ENCODE measurements around the gene TBX2.
A peak's percentile ranks its signal among the peaks of the same experiment; 100 is the strongest.

Gene TBX2

GRCh38 chr17:61406537-61406845 is 6.8 kb downstream of the TBX2 start:
- DNase-seq (ENCODE audit: insufficient read length, low spot score) (no peak), FAIRE-seq (no peak)
- TF ChIP-seq POLR2A (IDR thresholded peaks at IDR 0.05; ENCODE audit: low read depth, low read length) = no peak

- DNase-seq (ENCODE audit: insufficient read length, low spot score) (no peak), FAIRE-seq (no peak)
- no peak for TF ChIP-seq POLR2A (IDR thresholded peaks at IDR 0.05; ENCODE audit: low read depth, low read length)
Measured at GRCh38 chr17:61406971-61407911, 7.6 kb downstream of the TBX2 start.

GRCh38 chr17:61408151-61409041 is 8.8 kb downstream of the TBX2 start:
- no peak for DNase-seq (ENCODE audit: insufficient read length, low spot score)
- no peak for TF ChIP-seq POLR2A (IDR thresholded peaks at IDR 0.05; ENCODE audit: low read depth, low read length)
- FAIRE-seq = no peak

GRCh38 chr17:61409301-61410112 is 9.9 kb downstream of the TBX2 start:
- no peak for FAIRE-seq
- TF ChIP-seq POLR2A (IDR thresholded peaks at IDR 0.05; ENCODE audit: low read depth, low read length) = no peak
- peak; percentile 34 for DNase-seq (ENCODE audit: insufficient read length, low spot score)

- no peak for TF ChIP-seq POLR2A (IDR thresholded peaks at IDR 0.05; ENCODE audit: low read depth, low read length)
- DNase-seq (ENCODE audit: insufficient read length, low spot score) = peak; percentile 30
- FAIRE-seq = no peak
Measured at GRCh38 chr17:61410141-61411010, 10.7 kb downstream of the TBX2 start.

- FAIRE-seq (no peak), DNase-seq (ENCODE audit: insufficient read length, low spot score) (no peak)
- TF ChIP-seq POLR2A (IDR thresholded peaks at IDR 0.05; ENCODE audit: low read depth, low read length) = no peak
Measured at GRCh38 chr17:61411011-61411260, 11.3 kb downstream of the TBX2 start.

- FAIRE-seq (no peak), DNase-seq (ENCODE audit: insufficient read length, low spot score) (peak; percentile 84)
- TF ChIP-seq POLR2A (IDR thresholded peaks at IDR 0.05; ENCODE audit: low read depth, low read length) = peak; percentile 49; the same call in 1 of the 2 replicates
Measured at GRCh38 chr17:61411261-61412142, 11.9 kb downstream of the TBX2 start.

- no peak for FAIRE-seq
- peak; percentile 97 for DNase-seq (ENCODE audit: insufficient read length, low spot score)
- TF ChIP-seq POLR2A (IDR thresholded peaks at IDR 0.05; ENCODE audit: low read depth, low read length) = peak; percentile 20; the same call in 1 of the 2 replicates
Measured at GRCh38 chr17:61412143-61412859, 12.7 kb downstream of the TBX2 start.

GRCh38 chr17:61412860-61413660 is 13.4 kb downstream of the TBX2 start:
- FAIRE-seq (no peak), DNase-seq (ENCODE audit: insufficient read length, low spot score) (peak; percentile 26)
- no peak for TF ChIP-seq POLR2A (IDR thresholded peaks at IDR 0.05; ENCODE audit: low read depth, low read length)

GRCh38 chr17:61413661-61414126 is 14.1 kb downstream of the TBX2 start:
- no peak for DNase-seq (ENCODE audit: insufficient read length, low spot score)
- TF ChIP-seq POLR2A (IDR thresholded peaks at IDR 0.05; ENCODE audit: low read depth, low read length) = no peak
- FAIRE-seq = no peak
